GM23338 (cell line): ENCODE data around the gene ADORA1. TPM values are rescaled to one million over a fixed set of nuclear protein-coding genes. Genes with fewer than 3 reads are reported as not detected.

Experiments used
- ATAC-seq: fragments of 200-7000 bp; cut with Tn5 transposase; 3 replicates; pipeline ENCODE4 v1.9.1; 2020
- DNase-seq: peaks from one replicate; pipeline ENCODE4 v3.0.0-alpha.2; 2015; ENCODE audit warnings: low spot score
- H2AFZ ChIP-seq: fragments of 200-600 bp; sonication (generic); 2 replicates; pipeline ENCODE4 v1.8.0; 2016; ENCODE audit warnings: antibody characterized with exemption, mild to moderate bottlenecking, moderate library complexity
- H3F3A ChIP-seq: fragments of 200-600 bp; sonication (generic); replicated peaks from 2 replicates; pipeline ENCODE4 v1.8.0; 2017; ENCODE audit warnings: antibody characterized with exemption, mixed run types, low read depth
- H3K27ac ChIP-seq: fragments of 200-600 bp; sonication (generic); 2 replicates; pipeline ENCODE4 v1.6.1; 2016; ENCODE audit warnings: low read depth
- H3K27me3 ChIP-seq: fragments of 200-600 bp; sonication (generic); 2 replicates; pipeline ENCODE4 v1.8.0; 2016; ENCODE audit warnings: mild to moderate bottlenecking, mixed run types, moderate library complexity; ENCODE audit not compliant: insufficient read depth
- H3K36me3 ChIP-seq: fragments of 200-600 bp; sonication (generic); 2 replicates; pipeline ENCODE4 v1.8.0; 2016; ENCODE audit warnings: mild to moderate bottlenecking; ENCODE audit not compliant: insufficient read depth
- H3K4me1 ChIP-seq: fragments of 200-600 bp; sonication (generic); 2 replicates; pipeline ENCODE4 v1.8.0; 2016; ENCODE audit warnings: mild to moderate bottlenecking, moderate library complexity; ENCODE audit not compliant: insufficient read depth
- H3K4me2 ChIP-seq: fragments of 200-600 bp; sonication (generic); 2 replicates; pipeline ENCODE4 v1.7.1; 2017; ENCODE audit warnings: mixed run types
- H3K4me3 ChIP-seq: fragments of 200-600 bp; sonication (generic); 2 replicates; pipeline ENCODE4 v1.6.1; 2016; ENCODE audit warnings: mixed run types
- H3K79me2 ChIP-seq: fragments of 200-600 bp; sonication (generic); replicated peaks from 2 replicates; pipeline ENCODE4 v1.8.0; 2017; ENCODE audit warnings: mild to moderate bottlenecking; ENCODE audit not compliant: insufficient read depth
- H3K9me2 ChIP-seq: fragments of 200-600 bp; sonication (generic); 2 replicates; pipeline ENCODE4 v1.8.0; 2017; ENCODE audit not compliant: insufficient read depth
- H4K20me1 ChIP-seq: fragments of 200-600 bp; sonication (generic); replicated peaks from 2 replicates; pipeline ENCODE4 v1.8.0; 2017; ENCODE audit warnings: mild to moderate bottlenecking; ENCODE audit not compliant: insufficient read depth
- H3K27ac Mint-ChIP-seq: 2 replicates; pipeline ENCODE4 v1.8.0; 2020; ENCODE audit warnings: inconsistent platforms, mild to moderate bottlenecking, moderate library complexity, mixed read lengths
- H3K27me3 Mint-ChIP-seq: 3 replicates; pipeline ENCODE4 v1.8.0; 2022; ENCODE audit warnings: low read depth, mild to moderate bottlenecking, moderate library complexity, mixed read lengths, inconsistent platforms; ENCODE audit not compliant: insufficient read depth, poor library complexity
- H3K36me3 Mint-ChIP-seq: 3 replicates; pipeline ENCODE4 v1.8.0; 2021; ENCODE audit warnings: low read depth, mild to moderate bottlenecking, inconsistent platforms, moderate library complexity, mixed read lengths
- H3K4me1 Mint-ChIP-seq: 3 replicates; pipeline ENCODE4 v1.8.0; 2020; ENCODE audit warnings: mild to moderate bottlenecking, inconsistent platforms, mixed read lengths
- H3K4me3 Mint-ChIP-seq: 3 replicates; pipeline ENCODE4 v1.8.0; 2021; ENCODE audit warnings: moderate library complexity, mild to moderate bottlenecking, inconsistent platforms, mixed read lengths
- H3K9me3 Mint-ChIP-seq: 3 replicates; pipeline ENCODE4 v1.8.0; 2020; ENCODE audit warnings: moderate library complexity, mild to moderate bottlenecking, inconsistent platforms, mixed read lengths
- EZH2 ChIP-seq: fragments of 200-600 bp; sonication (generic); IDR thresholded peaks from one replicate; pipeline ENCODE4 v1.8.0; 2017; ENCODE audit warnings: antibody characterized with exemption, mild to moderate bottlenecking, low read depth; ENCODE audit not compliant: unreplicated experiment
- JUNB ChIP-seq: IDR thresholded peaks from one replicate; pipeline ENCODE4 v1.6.1; 2016; ENCODE audit warnings: antibody characterized with exemption; ENCODE audit not compliant: unreplicated experiment
- NANOG ChIP-seq: IDR thresholded peaks from 2 replicates; pipeline ENCODE4 v1.6.1; 2016; ENCODE audit warnings: antibody characterized with exemption, borderline replicate concordance
- POLR2AphosphoS5 ChIP-seq: IDR thresholded peaks from 2 replicates; pipeline ENCODE4 v1.6.1; 2016; ENCODE audit warnings: antibody characterized with exemption, low read depth
- STAT1 ChIP-seq: IDR thresholded peaks from one replicate; pipeline ENCODE4 v1.6.1; 2016; ENCODE audit warnings: antibody characterized with exemption; ENCODE audit not compliant: unreplicated experiment
- ZNF331 ChIP-seq: fragments of 250-450 bp; sonication (Bioruptor Pico); IDR thresholded peaks from 2 replicates; pipeline ENCODE4 v1.5.0; 2020; ENCODE audit warnings: low read depth, mild to moderate bottlenecking, moderate library complexity
- ZNF462 ChIP-seq: fragments of 250-450 bp; sonication (Bioruptor Pico); IDR thresholded peaks from 2 replicates; pipeline ENCODE4 v1.5.0; 2020; ENCODE audit warnings: mild to moderate bottlenecking, moderate library complexity
- polyA plus RNA-seq: library from polyadenylated mRNA; unstranded; fragments of >200 nt; fragmentation: Nextera tagmentation; extraction: Ambion mirVana; gene quantifications from 2 replicates; pipeline ENCODE4 v1.2.1, GENCODE V29; 2016
- total RNA-seq: library from RNA; depleted of rRNA; stranded (reverse); fragments of >200 nt; shearing (Covaris generic); gene quantifications from 2 replicates; pipeline ENCODE4 v1.2.3, GENCODE V29; 2014
- TF ChIP-seq, protein P1 (sequence below): IDR thresholded peaks from one replicate; pipeline ENCODE4 v1.6.1; 2018; ENCODE audit warnings: antibody characterized with exemption; ENCODE audit not compliant: unreplicated experiment
- TF ChIP-seq, protein P2 (sequence below): IDR thresholded peaks from 2 replicates; pipeline ENCODE4 v1.6.1; 2016; ENCODE audit warnings: antibody characterized with exemption
- TF ChIP-seq, protein P3 (sequence below), 2 experiments: fragments of 200-600 bp in 1 of 2; sonication (generic) in 1 of 2; conservative IDR thresholded peaks; 2 replicates each; pipeline versions ENCODE4 v1.5.1 to v1.6.1; 2016 to 2017; ENCODE audit warnings: antibody characterized with exemption in 2 of 2, low read depth in 2 of 2, mild to moderate bottlenecking in 2 of 2, moderate library complexity in 1 of 2

The ADORA1 gene
- total and polyA plus RNA-seq, 2 experiments from 2014 or later, result 0.63 to 1.8 TPM

DNA sequence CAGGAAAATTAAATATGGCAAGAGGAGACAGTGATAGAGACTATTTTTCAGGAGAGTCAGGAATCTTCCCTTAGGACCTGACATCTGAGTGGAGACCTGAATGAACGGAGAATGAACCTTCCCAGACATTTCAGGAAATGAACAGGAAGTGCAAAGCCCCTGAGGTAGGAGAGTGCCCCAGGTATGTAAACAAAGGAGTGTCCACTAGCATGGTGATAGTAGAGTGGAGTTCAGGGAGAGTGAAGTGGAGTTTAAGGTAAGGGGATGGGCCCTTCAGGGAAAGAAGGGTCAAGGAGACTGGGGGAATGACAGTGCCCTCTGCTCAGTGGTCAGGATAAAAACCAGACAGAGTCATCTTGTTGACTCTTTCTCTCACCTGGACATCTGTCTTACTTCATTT, 28.8 kb downstream of the ADORA1 start (continued):
- TF ChIP-seq, protein P1, sequence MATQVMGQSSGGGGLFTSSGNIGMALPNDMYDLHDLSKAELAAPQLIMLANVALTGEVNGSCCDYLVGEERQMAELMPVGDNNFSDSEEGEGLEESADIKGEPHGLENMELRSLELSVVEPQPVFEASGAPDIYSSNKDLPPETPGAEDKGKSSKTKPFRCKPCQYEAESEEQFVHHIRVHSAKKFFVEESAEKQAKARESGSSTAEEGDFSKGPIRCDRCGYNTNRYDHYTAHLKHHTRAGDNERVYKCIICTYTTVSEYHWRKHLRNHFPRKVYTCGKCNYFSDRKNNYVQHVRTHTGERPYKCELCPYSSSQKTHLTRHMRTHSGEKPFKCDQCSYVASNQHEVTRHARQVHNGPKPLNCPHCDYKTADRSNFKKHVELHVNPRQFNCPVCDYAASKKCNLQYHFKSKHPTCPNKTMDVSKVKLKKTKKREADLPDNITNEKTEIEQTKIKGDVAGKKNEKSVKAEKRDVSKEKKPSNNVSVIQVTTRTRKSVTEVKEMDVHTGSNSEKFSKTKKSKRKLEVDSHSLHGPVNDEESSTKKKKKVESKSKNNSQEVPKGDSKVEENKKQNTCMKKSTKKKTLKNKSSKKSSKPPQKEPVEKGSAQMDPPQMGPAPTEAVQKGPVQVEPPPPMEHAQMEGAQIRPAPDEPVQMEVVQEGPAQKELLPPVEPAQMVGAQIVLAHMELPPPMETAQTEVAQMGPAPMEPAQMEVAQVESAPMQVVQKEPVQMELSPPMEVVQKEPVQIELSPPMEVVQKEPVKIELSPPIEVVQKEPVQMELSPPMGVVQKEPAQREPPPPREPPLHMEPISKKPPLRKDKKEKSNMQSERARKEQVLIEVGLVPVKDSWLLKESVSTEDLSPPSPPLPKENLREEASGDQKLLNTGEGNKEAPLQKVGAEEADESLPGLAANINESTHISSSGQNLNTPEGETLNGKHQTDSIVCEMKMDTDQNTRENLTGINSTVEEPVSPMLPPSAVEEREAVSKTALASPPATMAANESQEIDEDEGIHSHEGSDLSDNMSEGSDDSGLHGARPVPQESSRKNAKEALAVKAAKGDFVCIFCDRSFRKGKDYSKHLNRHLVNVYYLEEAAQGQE, result no peak
- TF ChIP-seq, protein P2, sequence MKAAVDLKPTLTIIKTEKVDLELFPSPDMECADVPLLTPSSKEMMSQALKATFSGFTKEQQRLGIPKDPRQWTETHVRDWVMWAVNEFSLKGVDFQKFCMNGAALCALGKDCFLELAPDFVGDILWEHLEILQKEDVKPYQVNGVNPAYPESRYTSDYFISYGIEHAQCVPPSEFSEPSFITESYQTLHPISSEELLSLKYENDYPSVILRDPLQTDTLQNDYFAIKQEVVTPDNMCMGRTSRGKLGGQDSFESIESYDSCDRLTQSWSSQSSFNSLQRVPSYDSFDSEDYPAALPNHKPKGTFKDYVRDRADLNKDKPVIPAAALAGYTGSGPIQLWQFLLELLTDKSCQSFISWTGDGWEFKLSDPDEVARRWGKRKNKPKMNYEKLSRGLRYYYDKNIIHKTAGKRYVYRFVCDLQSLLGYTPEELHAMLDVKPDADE, result no peak
- TF ChIP-seq NANOG (no peak), ZNF331 (CRISPR knock-in tag) (no peak), POLR2AphosphoS5 (no peak), EZH2 (no peak)
- TF ChIP-seq, protein P3, sequence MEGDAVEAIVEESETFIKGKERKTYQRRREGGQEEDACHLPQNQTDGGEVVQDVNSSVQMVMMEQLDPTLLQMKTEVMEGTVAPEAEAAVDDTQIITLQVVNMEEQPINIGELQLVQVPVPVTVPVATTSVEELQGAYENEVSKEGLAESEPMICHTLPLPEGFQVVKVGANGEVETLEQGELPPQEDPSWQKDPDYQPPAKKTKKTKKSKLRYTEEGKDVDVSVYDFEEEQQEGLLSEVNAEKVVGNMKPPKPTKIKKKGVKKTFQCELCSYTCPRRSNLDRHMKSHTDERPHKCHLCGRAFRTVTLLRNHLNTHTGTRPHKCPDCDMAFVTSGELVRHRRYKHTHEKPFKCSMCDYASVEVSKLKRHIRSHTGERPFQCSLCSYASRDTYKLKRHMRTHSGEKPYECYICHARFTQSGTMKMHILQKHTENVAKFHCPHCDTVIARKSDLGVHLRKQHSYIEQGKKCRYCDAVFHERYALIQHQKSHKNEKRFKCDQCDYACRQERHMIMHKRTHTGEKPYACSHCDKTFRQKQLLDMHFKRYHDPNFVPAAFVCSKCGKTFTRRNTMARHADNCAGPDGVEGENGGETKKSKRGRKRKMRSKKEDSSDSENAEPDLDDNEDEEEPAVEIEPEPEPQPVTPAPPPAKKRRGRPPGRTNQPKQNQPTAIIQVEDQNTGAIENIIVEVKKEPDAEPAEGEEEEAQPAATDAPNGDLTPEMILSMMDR (conservative IDR thresholded peaks at IDR 0.05; ENCODE audit: low read depth in 2 of 2), result no peak

GRCh38 chr1:203158423-203158822, 30.9 kb downstream of the ADORA1 start:
- no peak for DNase-seq
- H3K36me3 Mint-ChIP-seq, result peaks cover 5% of the 10 kb centered on the region; the same call in 1 of the 3 replicates
- H3F3A ChIP-seq, result no peaks in the 10 kb centered on the region
- no peaks in the 10 kb centered on the region for H3K36me3 ChIP-seq
- H3K4me3 Mint-ChIP-seq, result no peak overlapping the region
- no peaks in the 10 kb centered on the region for H3K9me2 ChIP-seq
- no peak overlapping the region for H3K27ac Mint-ChIP-seq
- H3K27me3 Mint-ChIP-seq, result peaks cover 8% of the 10 kb centered on the region
- peaks cover 10% of the 10 kb centered on the region for H3K4me1 ChIP-seq
- H4K20me1 ChIP-seq, result no peaks in the 10 kb centered on the region
- peaks cover 9% of the 10 kb centered on the region; the same call in 1 of the 3 replicates for H3K9me3 Mint-ChIP-seq
- no peak overlapping the region for H3K4me3 ChIP-seq
- H3K4me1 Mint-ChIP-seq, result peaks cover 9% of the 10 kb centered on the region
- H3K4me2 ChIP-seq, result no peak overlapping the region
- no peak for ATAC-seq
- H2AFZ ChIP-seq, result no peak overlapping the region
- H3K27ac ChIP-seq, result no peak overlapping the region
- H3K79me2 ChIP-seq, result no peaks in the 10 kb centered on the region
- no peaks in the 10 kb centered on the region for H3K27me3 ChIP-seq
- TF ChIP-seq STAT1, result no peak
- TF ChIP-seq ZNF331 (CRISPR knock-in tag), result no peak
- no peak for TF ChIP-seq EZH2
- no peak for TF ChIP-seq NANOG
- no peak for TF ChIP-seq ZNF462
- TF ChIP-seq POLR2AphosphoS5, result no peak
- no peak for TF ChIP-seq JUNB
